ENCODE data around the gene CEP63.

CEP63 gene

GRCh38 chr3:134610432-134611385 is 124.9 kb downstream of the CEP63 start:
- no peak for DNase-seq

GRCh38 chr3:134611516-134611915 is 125.7 kb downstream of the CEP63 start:
- DNase-seq: no peak

- DNase-seq: no peak
Measured at GRCh38 chr3:134613006-134613520, 127.2 kb downstream of the CEP63 start.

- DNase-seq: no peak
Measured at GRCh38 chr3:134614955-134615354, 129.1 kb downstream of the CEP63 start.

GRCh38 chr3:134615743-134616142 is 129.9 kb downstream of the CEP63 start:
- DNase-seq: no peak

GRCh38 chr3:134617608-134618477 is 132.0 kb downstream of the CEP63 start:
- no peak for DNase-seq

- DNase-seq: no peak
Measured at GRCh38 chr3:134618478-134619300, 132.8 kb downstream of the CEP63 start.

GRCh38 chr3:134619301-134619615 is 133.4 kb downstream of the CEP63 start:
- DNase-seq: no peak

- DNase-seq: no peak
Measured at GRCh38 chr3:134619884-134620445, 134.1 kb downstream of the CEP63 start.

- DNase-seq: no peak
Measured at GRCh38 chr3:134620476-134621115, 134.7 kb downstream of the CEP63 start.

- no peak for DNase-seq
Measured at GRCh38 chr3:134621854-134622253, 136.0 kb downstream of the CEP63 start.

- no peak for DNase-seq
Measured at GRCh38 chr3:134622806-134623365, 137.0 kb downstream of the CEP63 start.

- DNase-seq: no peak
Measured at GRCh38 chr3:134623615-134624245, 137.9 kb downstream of the CEP63 start.
